Neural progenitor cell (in vitro differentiated cells): ENCODE data around the gene KRT80. TPM values are rescaled to one million over a fixed set of nuclear protein-coding genes. Genes with fewer than 3 reads are reported as not detected.

Source experiments
- DNase-seq: peaks from one replicate; pipeline ENCODE4 v3.0.0-alpha.2; 2016; ENCODE audit warnings: low spot score
- H2AFZ ChIP-seq: fragments of 200-600 bp; sonication (generic); replicated peaks from 2 replicates; pipeline ENCODE4 v1.6.1; 2016; ENCODE audit warnings: antibody characterized with exemption
- H3F3A ChIP-seq: fragments of 200-600 bp; sonication (generic); 2 replicates; pipeline ENCODE4 v1.6.1; 2016; ENCODE audit warnings: antibody characterized with exemption, low read depth
- H3K27ac ChIP-seq: fragments of 200-600 bp; sonication (generic); 2 replicates; pipeline ENCODE4 v1.5.1; 2016; ENCODE audit warnings: mild to moderate bottlenecking
- H3K27me3 ChIP-seq: fragments of 200-600 bp; sonication (generic); 2 replicates; pipeline ENCODE4 v1.6.1; 2016; ENCODE audit warnings: mild to moderate bottlenecking, moderate library complexity
- H3K36me3 ChIP-seq: fragments of 200-600 bp; sonication (generic); 2 replicates; pipeline ENCODE4 v1.5.1; 2016
- H3K4me1 ChIP-seq: fragments of 200-600 bp; sonication (generic); 2 replicates; pipeline ENCODE4 v1.6.1; 2016; ENCODE audit warnings: mixed run types
- H3K4me2 ChIP-seq: fragments of 200-600 bp; sonication (generic); 2 replicates; pipeline ENCODE4 v1.6.1; 2016
- H3K4me3 ChIP-seq: fragments of 200-600 bp; sonication (generic); 2 replicates; pipeline ENCODE4 v1.5.1; 2016
- H3K79me2 ChIP-seq: fragments of 200-600 bp; sonication (generic); 2 replicates; pipeline ENCODE4 v1.6.1; 2016; ENCODE audit warnings: low read depth
- H3K9ac ChIP-seq: fragments of 200-600 bp; sonication (generic); 2 replicates; pipeline ENCODE4 v1.6.1; 2016
- H3K9me3 ChIP-seq: fragments of 200-600 bp; sonication (generic); 2 replicates; pipeline ENCODE4 v1.5.1; 2016; ENCODE audit warnings: low read depth
- H4K20me1 ChIP-seq: fragments of 200-600 bp; sonication (generic); 2 replicates; pipeline ENCODE4 v1.6.1; 2016; ENCODE audit warnings: low read depth
- H3K27ac Mint-ChIP-seq: 3 replicates; pipeline ENCODE4 v1.8.0; 2021; ENCODE audit warnings: mixed read lengths
- H3K27me3 Mint-ChIP-seq: 2 replicates; pipeline ENCODE4 v1.8.0; 2022; ENCODE audit warnings: low read depth, mild to moderate bottlenecking, inconsistent platforms, moderate library complexity, mixed read lengths; ENCODE audit not compliant: insufficient read depth
- H3K36me3 Mint-ChIP-seq: 3 replicates; pipeline ENCODE4 v1.8.0; 2021; ENCODE audit warnings: mixed read lengths
- H3K4me1 Mint-ChIP-seq: 3 replicates; pipeline ENCODE4 v1.8.0; 2021; ENCODE audit warnings: mixed read lengths
- H3K4me3 Mint-ChIP-seq: 3 replicates; pipeline ENCODE4 v1.8.0; 2021; ENCODE audit warnings: mild to moderate bottlenecking, moderate library complexity, mixed read lengths
- H3K9me3 Mint-ChIP-seq: 3 replicates; pipeline ENCODE4 v1.8.0; 2020; ENCODE audit warnings: mixed read lengths
- EZH2 ChIP-seq: fragments of 200-600 bp; sonication (generic); IDR thresholded peaks from 2 replicates; pipeline ENCODE4 v1.6.1; 2017; ENCODE audit warnings: antibody characterized with exemption, mild to moderate bottlenecking, moderate library complexity
- EZH2phosphoT487 ChIP-seq: fragments of 200-600 bp; sonication (generic); IDR thresholded peaks from 2 replicates; pipeline ENCODE4 v1.6.1; 2017; ENCODE audit warnings: antibody characterized with exemption
- total RNA-seq: library from RNA; depleted of rRNA; stranded (reverse); fragments of >200 nt; gene quantifications from 2 replicates; pipeline ENCODE4 v1.2.3, GENCODE V29; 2015; ENCODE audit warnings: low replicate concordance
- TF ChIP-seq, protein P1 (sequence below): fragments of 200-600 bp; sonication (generic); IDR thresholded peaks from 2 replicates; pipeline ENCODE4 v1.5.1; 2017; ENCODE audit warnings: antibody characterized with exemption, mild to moderate bottlenecking

Gene KRT80
- total RNA-seq, 1 donor from 2014 or later, result not detected

DNA sequence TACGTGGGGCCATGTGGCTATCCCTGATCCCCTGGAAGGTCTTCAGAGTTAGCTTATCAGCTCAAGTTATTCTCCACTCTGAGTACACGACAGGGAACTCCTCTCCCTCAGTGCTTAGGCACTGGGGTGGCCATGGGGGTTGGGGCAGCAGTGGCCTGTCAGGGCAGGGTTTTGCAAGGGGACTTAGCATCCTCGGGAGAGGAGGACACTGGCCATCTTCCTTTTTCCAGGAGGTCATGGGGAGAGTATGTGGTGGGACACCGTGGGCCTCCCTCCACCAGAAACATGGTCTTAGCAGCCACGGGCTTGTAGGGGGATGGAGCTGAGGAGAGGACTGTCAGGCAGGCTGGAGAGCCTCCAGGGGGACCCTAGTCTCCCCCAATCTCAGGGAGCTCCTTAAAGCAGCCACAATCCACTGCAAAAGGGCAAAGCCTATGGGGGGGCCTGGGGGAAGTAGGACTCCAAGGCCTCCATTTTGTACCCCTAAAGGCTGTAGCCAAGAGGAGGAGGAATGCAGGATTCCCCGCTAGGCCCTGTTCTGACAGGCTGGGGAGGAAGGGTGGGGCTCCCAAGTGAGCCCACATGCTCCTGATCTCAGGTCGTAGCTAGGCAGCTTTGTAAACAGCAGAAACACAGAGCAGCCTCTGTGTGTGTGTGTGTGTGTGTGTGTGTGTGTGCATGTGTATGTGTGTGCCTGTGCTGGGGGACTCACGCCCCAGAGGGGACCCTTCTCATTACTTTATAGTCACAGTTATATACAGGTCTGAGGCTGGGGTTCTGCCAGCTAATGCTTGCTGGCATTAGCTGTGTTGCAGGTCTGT lies 36.6 kb downstream of the KRT80 start:
- Mint-ChIP-seq H3K9me3 (no peaks in the 10 kb centered on the region), H3K4me3 (no peak overlapping the region), H3K36me3 (no peaks in the 10 kb centered on the region), H3K27ac (peak overlapping the region; percentile 81), H3K27me3 (peaks cover 12% of the 10 kb centered on the region), H3K4me1 (peaks cover 9% of the 10 kb centered on the region)
- Histone ChIP-seq H3K4me1 (no peaks in the 10 kb centered on the region), H3K4me2 (no peak overlapping the region), H3K9ac (no peak overlapping the region), H3K27ac (no peak overlapping the region), H3K4me3 (no peak overlapping the region), H3K36me3 (no peaks in the 10 kb centered on the region), H3K79me2 (no peaks in the 10 kb centered on the region), H3K27me3 (peaks cover 9% of the 10 kb centered on the region), H2AFZ (no peak overlapping the region), H3F3A (no peaks in the 10 kb centered on the region), H4K20me1 (no peaks in the 10 kb centered on the region), H3K9me3 (no peaks in the 10 kb centered on the region)
- TF ChIP-seq, protein P1, sequence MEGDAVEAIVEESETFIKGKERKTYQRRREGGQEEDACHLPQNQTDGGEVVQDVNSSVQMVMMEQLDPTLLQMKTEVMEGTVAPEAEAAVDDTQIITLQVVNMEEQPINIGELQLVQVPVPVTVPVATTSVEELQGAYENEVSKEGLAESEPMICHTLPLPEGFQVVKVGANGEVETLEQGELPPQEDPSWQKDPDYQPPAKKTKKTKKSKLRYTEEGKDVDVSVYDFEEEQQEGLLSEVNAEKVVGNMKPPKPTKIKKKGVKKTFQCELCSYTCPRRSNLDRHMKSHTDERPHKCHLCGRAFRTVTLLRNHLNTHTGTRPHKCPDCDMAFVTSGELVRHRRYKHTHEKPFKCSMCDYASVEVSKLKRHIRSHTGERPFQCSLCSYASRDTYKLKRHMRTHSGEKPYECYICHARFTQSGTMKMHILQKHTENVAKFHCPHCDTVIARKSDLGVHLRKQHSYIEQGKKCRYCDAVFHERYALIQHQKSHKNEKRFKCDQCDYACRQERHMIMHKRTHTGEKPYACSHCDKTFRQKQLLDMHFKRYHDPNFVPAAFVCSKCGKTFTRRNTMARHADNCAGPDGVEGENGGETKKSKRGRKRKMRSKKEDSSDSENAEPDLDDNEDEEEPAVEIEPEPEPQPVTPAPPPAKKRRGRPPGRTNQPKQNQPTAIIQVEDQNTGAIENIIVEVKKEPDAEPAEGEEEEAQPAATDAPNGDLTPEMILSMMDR, result no peak
- TF ChIP-seq EZH2phosphoT487 (no peak), EZH2 (no peak)
- no peak for DNase-seq

GRCh38 chr12:52152905-52153317 lies 38.9 kb downstream of the KRT80 start:
- Mint-ChIP-seq H3K36me3 (no peaks in the 10 kb centered on the region), H3K27me3 (peaks cover 13% of the 10 kb centered on the region), H3K27ac (no peak overlapping the region), H3K4me1 (peaks cover 16% of the 10 kb centered on the region), H3K9me3 (no peaks in the 10 kb centered on the region), H3K4me3 (no peak overlapping the region)
- Histone ChIP-seq H3K79me2 (no peaks in the 10 kb centered on the region), H3K27me3 (peaks cover 9% of the 10 kb centered on the region), H3K4me1 (no peaks in the 10 kb centered on the region), H2AFZ (peak overlapping the region; percentile 96), H3K9ac (no peak overlapping the region), H4K20me1 (no peaks in the 10 kb centered on the region), H3K27ac (no peak overlapping the region), H3K4me2 (no peak overlapping the region), H3F3A (no peaks in the 10 kb centered on the region), H3K9me3 (no peaks in the 10 kb centered on the region), H3K36me3 (no peaks in the 10 kb centered on the region), H3K4me3 (no peak overlapping the region)
- no peak for TF ChIP-seq EZH2phosphoT487
- no peak for TF ChIP-seq EZH2
- TF ChIP-seq, protein P1, result no peak
- no peak for DNase-seq

- Histone ChIP-seq H3K36me3 (no peaks in the 10 kb centered on the region), H3K4me1 (no peaks in the 10 kb centered on the region), H3K9ac (peak overlapping the region; percentile 51), H3K9me3 (no peaks in the 10 kb centered on the region), H3K4me3 (peak overlapping the region; percentile 53), H3F3A (no peaks in the 10 kb centered on the region), H2AFZ (peak overlapping the region; percentile 96), H3K79me2 (no peaks in the 10 kb centered on the region), H3K4me2 (peak overlapping the region; percentile 91), H3K27me3 (peaks cover 9% of the 10 kb centered on the region), H3K27ac (no peak overlapping the region), H4K20me1 (no peaks in the 10 kb centered on the region)
- Mint-ChIP-seq H3K36me3 (no peaks in the 10 kb centered on the region), H3K9me3 (no peaks in the 10 kb centered on the region), H3K4me3 (peak overlapping the region; percentile 48), H3K27me3 (peaks cover 11% of the 10 kb centered on the region), H3K4me1 (peaks cover 16% of the 10 kb centered on the region), H3K27ac (peak overlapping the region; percentile 28)
- DNase-seq, result peak; percentile 93
- TF ChIP-seq EZH2phosphoT487 (no peak), EZH2 (no peak)
- TF ChIP-seq, protein P1, result peak; percentile 83
These were observed 39.7 kb downstream of the KRT80 start for GRCh38 chr12:52151837-52152783.
